HG03196 (cell line): ENCODE results near the gene MYT1.
"Not testable (repeated sequence)": the region's sequence is repeated elsewhere in the genome, so short reads cannot be mapped to it uniquely, and the experiment has no call there.

ENCODE experiments used
- ATAC-seq: cut with Tn5 transposase; IDR thresholded peaks from one replicate; pipeline ENCODE4 v1.9.1; 2021; ENCODE audit not compliant: unreplicated experiment

The MYT1 gene

GRCh38 chr20:64164123-64164836 is at the start of gene MYT1:
MYT1 (plus strand) TSS chr20:64164452; CDS start chr20:64198862, 34,410 bp downstream.
- ATAC-seq = no peak

- no peak for ATAC-seq
These were observed 48.9 kb upstream of the MYT1 start for GRCh38 chr20:64115171-64115911.

- no peak for ATAC-seq
These were observed 48.2 kb upstream of the MYT1 start for GRCh38 chr20:64116016-64116415.

- ATAC-seq = no peak
These were observed 47.5 kb upstream of the MYT1 start for GRCh38 chr20:64116541-64117431.

GRCh38 chr20:64117432-64117777 is 46.8 kb upstream of the MYT1 start:
- not testable (repeated sequence) for ATAC-seq

- ATAC-seq = no peak
These were observed 45.0 kb upstream of the MYT1 start for GRCh38 chr20:64119301-64119680.

GRCh38 chr20:64119681-64120341 is 44.4 kb upstream of the MYT1 start:
- ATAC-seq = peak; percentile 8

GRCh38 chr20:64121586-64121985 is 42.7 kb upstream of the MYT1 start:
- ATAC-seq = no peak

- not testable (repeated sequence) for ATAC-seq
These were observed 41.3 kb upstream of the MYT1 start for GRCh38 chr20:64122927-64123326.

- not testable (repeated sequence) for ATAC-seq
These were observed 40.7 kb upstream of the MYT1 start for GRCh38 chr20:64123517-64123916.

- ATAC-seq = no peak
These were observed 35.0 kb upstream of the MYT1 start for GRCh38 chr20:64129146-64129782.

- ATAC-seq = no peak
These were observed 34.0 kb upstream of the MYT1 start for GRCh38 chr20:64130271-64130670.

- no peak for ATAC-seq
These were observed 33.4 kb upstream of the MYT1 start for GRCh38 chr20:64130876-64131275.

GRCh38 chr20:64131406-64131805 is 32.8 kb upstream of the MYT1 start:
- no peak for ATAC-seq

- no peak for ATAC-seq
These were observed 30.3 kb upstream of the MYT1 start for GRCh38 chr20:64133951-64134407.

GRCh38 chr20:64134744-64135143 is 29.5 kb upstream of the MYT1 start:
- ATAC-seq = not testable (repeated sequence)

- ATAC-seq = no peak
These were observed 28.1 kb upstream of the MYT1 start for GRCh38 chr20:64136004-64136710.

GRCh38 chr20:64137598-64138031 is 26.6 kb upstream of the MYT1 start:
- ATAC-seq = no peak

GRCh38 chr20:64138276-64138815 is 25.9 kb upstream of the MYT1 start:
- no peak for ATAC-seq
